GM12875 (cell line): ENCODE data around the gene HMGCLL1.

Source experiments
- H3K4me3 ChIP-seq: one replicate; pipeline ENCODE4 v1.5.1; 2011; ENCODE audit warnings: low read depth, low read length, control low read depth
- CTCF ChIP-seq: IDR thresholded peaks from 2 replicates; pipeline ENCODE4 v1.5.1; 2011; ENCODE audit warnings: low read depth, mild to moderate bottlenecking, control low read depth, inconsistent platforms, low read length, moderate library complexity, borderline replicate concordance; ENCODE audit not compliant: insufficient read depth

HMGCLL1 gene

GRCh38 chr6:55578537-55579363 lies at the start of gene HMGCLL1:
TSS of gene HMGCLL1 (minus strand) at chr6:55579192. CDS start at chr6:55579055, 137 bp downstream.
- no peak within 1 kb of the TSS for H3K4me3 ChIP-seq
- no peak for TF ChIP-seq CTCF

GRCh38 chr6:55621993-55622392 lies 43.0 kb upstream of the HMGCLL1 start:
- H3K4me3 ChIP-seq, result no peak overlapping the region
- no peak for TF ChIP-seq CTCF

DNA sequence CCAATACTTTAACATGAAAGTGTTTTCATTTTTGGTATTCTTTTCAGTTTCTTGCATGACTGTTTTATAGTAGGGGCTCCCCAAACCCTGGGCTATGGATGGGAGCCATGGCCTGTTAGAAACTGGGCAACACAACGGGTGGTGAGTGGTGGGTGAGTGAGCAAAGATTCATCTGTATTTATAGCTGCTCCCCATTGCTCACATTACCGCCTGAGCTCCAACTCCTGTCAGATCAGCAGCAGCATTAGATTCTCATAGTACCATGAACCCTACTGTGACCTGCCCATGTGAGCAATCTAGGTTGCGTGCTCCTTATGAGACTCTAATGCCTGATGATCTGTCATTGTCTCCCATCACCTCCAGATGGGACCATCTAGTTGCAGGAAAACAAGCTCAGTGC lies 42.3 kb upstream of the HMGCLL1 start:
- no peak overlapping the region for H3K4me3 ChIP-seq
- no peak for TF ChIP-seq CTCF

GRCh38 chr6:55617272-55617671 lies 38.3 kb upstream of the HMGCLL1 start:
- peak; percentile 48; the same call in 1 of the 2 replicates for TF ChIP-seq CTCF
- no peak overlapping the region for H3K4me3 ChIP-seq

DNA sequence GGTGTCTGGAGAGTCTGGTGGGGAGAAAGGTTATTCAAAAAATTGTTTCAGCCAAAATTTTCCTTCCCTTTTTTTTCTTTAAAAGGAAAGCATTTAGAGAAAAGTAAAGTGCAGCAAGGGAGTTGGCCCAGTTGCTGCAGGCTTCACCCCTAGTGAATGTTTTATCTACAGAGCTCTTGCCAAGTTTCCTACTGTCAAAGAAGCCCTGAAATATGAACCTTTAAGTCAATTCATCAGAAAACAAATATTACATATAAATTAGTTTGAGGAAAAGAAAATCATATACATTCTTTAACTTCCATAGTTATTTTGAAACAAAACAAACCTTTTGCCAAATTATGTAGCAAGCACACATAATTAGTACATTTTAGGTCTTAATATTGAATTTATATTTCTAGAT lies 25.0 kb upstream of the HMGCLL1 start:
- no peak for TF ChIP-seq CTCF
- no peak overlapping the region for H3K4me3 ChIP-seq

GRCh38 chr6:55601120-55601519 lies 22.1 kb upstream of the HMGCLL1 start:
- TF ChIP-seq CTCF, result no peak

GRCh38 chr6:55594442-55594841 lies 15.4 kb upstream of the HMGCLL1 start:
- H3K4me3 ChIP-seq, result no peak overlapping the region
- no peak for TF ChIP-seq CTCF

More at GRCh38 chr6:55601120-55601519, 22.1 kb upstream of the HMGCLL1 start:
- no peak overlapping the region for H3K4me3 ChIP-seq
